Small intestine (tissue), 7 donors: ENCODE measurements around the gene PRSS36. TPM values are rescaled to one million over a fixed set of nuclear protein-coding genes. Genes with fewer than 3 reads are reported as not detected.

ENCODE experiments used
- DNase-seq, 2 donors: peaks; one replicate each; pipeline versions ENCODE4 v3.0.0 to v3.0.0-alpha.2; 2013
- FAIRE-seq: peaks from 2 replicates; lab custom pipeline; 2012; peaks lifted over from hg19 to GRCh38; lab: Jason Lieb, UNC
- H3K27ac ChIP-seq, 3 donors: one replicate each; pipeline ENCODE4 v1.5.1; 2013; ENCODE audit warnings: low read length in 2 of 3, mild to moderate bottlenecking in 2 of 3, control low read depth in 1 of 3, inconsistent platforms in 1 of 3, low read depth in 1 of 3, moderate library complexity in 1 of 3
- H3K27me3 ChIP-seq, 3 donors: one replicate each; pipeline ENCODE4 v1.6.1; 2013; ENCODE audit warnings: low read length in 3 of 3, inconsistent platforms in 1 of 3; ENCODE audit not compliant: control insufficient read depth in 3 of 3, insufficient read depth in 3 of 3
- H3K36me3 ChIP-seq, 3 donors: one replicate each; pipeline ENCODE4 v1.6.1; 2013; ENCODE audit warnings: low read length in 3 of 3, inconsistent platforms in 1 of 3, low read depth in 1 of 3, mild to moderate bottlenecking in 1 of 3, moderate library complexity in 1 of 3; ENCODE audit not compliant: control insufficient read depth in 3 of 3, insufficient read depth in 2 of 3
- H3K4me1 ChIP-seq, 3 donors: one replicate each; pipeline ENCODE4 v1.6.1; 2013; ENCODE audit warnings: low read length in 2 of 3, inconsistent platforms in 1 of 3, low read depth in 1 of 3, mild to moderate bottlenecking in 1 of 3, moderate library complexity in 1 of 3; ENCODE audit not compliant: control insufficient read depth in 3 of 3, insufficient read depth in 2 of 3
- H3K4me3 ChIP-seq, 3 donors: one replicate each; pipeline ENCODE4 v1.5.1; 2013; ENCODE audit warnings: low read length in 3 of 3, control low read depth in 1 of 3, inconsistent platforms in 1 of 3, low read depth in 1 of 3, mild to moderate bottlenecking in 1 of 3, moderate library complexity in 1 of 3
- H3K9me3 ChIP-seq, 2 donors: one replicate each; pipeline ENCODE4 v1.6.1; 2013; ENCODE audit warnings: low read depth in 1 of 2, low read length in 1 of 2; ENCODE audit not compliant: control insufficient read depth in 2 of 2, insufficient read depth in 1 of 2
- WGBS, 3 donors: extraction: QIAGEN DNeasy Blood & Tissue Kit; methylation state at CpG; one replicate each; pipeline ENCODE4 v1.1.7; 2013; 5-methylcytosine and 5-hydroxymethylcytosine counted together
- polyA plus RNA-seq, 4 donors: library from polyadenylated mRNA; stranded (reverse) in 3 of 4; unstranded in 1 of 4; fragments of 200-250 nt in 3 of 4; fragments of 120-200 nt in 1 of 4; gene quantifications; one replicate each; pipeline versions ENCODE4 v1.2.1 to v1.2.3, GENCODE V29; 2013
- donor health status: healthy with polysubstance abuse.
- donor health status: control.
- donor health status: control.
- donor health status: Bipolar disorder and iron deficiency.
- donor health status: healthy.

The PRSS36 gene
- polyA plus RNA-seq, 4 donors, result 2.5 to 19.2 (median 8.1) TPM

DNA sequence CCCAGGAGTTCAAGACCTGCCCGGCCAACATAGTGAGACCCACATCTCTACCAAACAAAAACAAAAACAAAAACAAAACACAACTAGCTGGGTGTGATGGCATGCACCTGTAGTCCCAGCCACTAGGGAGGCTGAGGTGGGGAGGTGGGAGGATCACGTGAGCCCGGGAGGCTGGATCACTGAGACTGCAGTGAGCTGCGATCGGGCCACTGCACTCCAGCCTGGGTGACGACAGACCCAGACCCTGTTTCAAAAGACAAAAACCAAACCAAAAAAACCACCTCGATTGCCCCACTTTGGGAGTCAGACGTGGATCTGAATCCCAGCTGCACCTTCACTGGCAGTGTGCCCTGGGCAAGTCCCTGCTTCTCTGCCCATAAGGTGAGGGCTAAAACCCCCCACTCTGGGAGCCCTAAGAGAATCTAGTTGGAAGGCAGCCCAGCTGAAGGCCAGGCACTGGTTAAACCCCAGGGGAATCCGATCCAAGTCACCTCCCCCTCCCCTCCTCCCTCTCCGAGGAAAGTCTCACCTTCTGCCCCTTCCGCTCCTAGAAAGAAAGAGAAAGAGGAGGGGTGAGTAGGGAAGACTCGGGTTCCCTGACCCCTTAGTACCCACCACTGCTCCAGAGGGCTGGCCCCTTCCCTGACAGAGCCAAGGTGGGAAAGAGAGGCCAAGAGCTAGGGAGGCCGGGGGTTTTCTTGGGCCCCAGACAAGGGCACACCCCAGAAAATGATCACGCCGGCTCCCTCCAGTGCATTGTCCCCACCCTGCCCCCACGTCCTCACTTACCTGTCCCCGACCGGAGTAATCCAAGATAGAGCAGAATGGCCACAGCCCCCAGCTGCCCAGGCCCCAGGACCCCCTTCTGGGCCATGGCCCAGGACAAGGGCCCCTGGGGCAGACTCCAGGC, 15.0 kb downstream of the PRSS36 start:
- no peaks in the 10 kb centered on the region for H3K9me3 ChIP-seq
- peak overlapping the region; percentile 51 to 94 (median 94) for H3K4me3 ChIP-seq
- FAIRE-seq (no peak), DNase-seq (peak; percentile 81 to 82)
- WGBS, 3 donors, result 6 to 26% (median 20%) methylated on average over 17 to 18 of the region's 18 CpGs
- no peaks in the 10 kb centered on the region for H3K27me3 ChIP-seq
- peaks cover 0 to 48% (median 0%) of the 10 kb centered on the region in 3 donors for H3K36me3 ChIP-seq
- peak overlapping the region; percentile 90 to 98 (median 94) for H3K27ac ChIP-seq
- peaks cover 0 to 68% (median 8%) of the 10 kb centered on the region in 3 donors for H3K4me1 ChIP-seq

DNA sequence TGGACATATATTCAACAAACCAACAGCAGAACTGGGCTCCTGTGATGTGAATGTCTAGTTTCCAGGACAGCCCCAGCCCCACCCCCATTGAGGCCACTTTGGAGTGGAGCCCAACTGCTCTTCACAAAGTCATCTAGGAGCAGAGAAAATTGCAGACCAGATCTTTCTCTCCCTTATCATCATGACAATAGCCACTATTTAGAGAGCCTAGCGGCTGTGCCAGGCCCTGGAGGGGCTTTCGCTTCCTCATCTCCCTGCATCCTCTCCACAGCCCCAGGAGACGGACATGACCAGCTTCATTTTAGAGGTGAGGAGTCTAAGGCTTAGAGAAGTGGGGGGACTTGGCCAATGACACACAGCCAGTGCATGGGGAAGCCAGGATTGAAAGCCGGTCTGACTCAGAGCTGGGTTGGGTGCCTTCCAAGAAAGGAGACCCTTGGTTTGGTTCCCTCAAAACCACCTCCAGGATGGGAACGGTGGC, 15.7 kb downstream of the PRSS36 start:
- Histone ChIP-seq H3K4me1 (peaks cover 0 to 71% (median 8%) of the 10 kb centered on the region in 3 donors), H3K9me3 (no peaks in the 10 kb centered on the region), H3K27ac (peak overlapping the region; percentile 90 to 98 (median 94)), H3K4me3 (peak overlapping the region in 2 of 3 donors; percentile 94), H3K36me3 (peaks cover 0 to 56% (median 0%) of the 10 kb centered on the region in 3 donors), H3K27me3 (no peaks in the 10 kb centered on the region)
- peak; percentile 20 to 40 for DNase-seq
- WGBS, 3 donors, result 13 to 38% (median 30%) methylated on average over 5 of the region's 5 CpGs
- FAIRE-seq, result no peak

GRCh38 chr16:31133046-31133501, 16.8 kb downstream of the PRSS36 start:
- Histone ChIP-seq H3K36me3 (peaks cover 0 to 59% (median 0%) of the 10 kb centered on the region in 3 donors), H3K4me1 (peaks cover under 1 to 73% (median 11%) of the 10 kb centered on the region in 3 donors), H3K4me3 (peak overlapping the region in 2 of 3 donors; percentile 94), H3K9me3 (no peaks in the 10 kb centered on the region), H3K27me3 (no peaks in the 10 kb centered on the region), H3K27ac (peak overlapping the region; percentile 90 to 98 (median 94))
- FAIRE-seq, result no peak
- 50 to 79% (median 56%) methylated on average over 5 to 6 of the region's 6 CpGs for WGBS, 3 donors
- peak in 1 of 2 donors; percentile 10 for DNase-seq

DNA sequence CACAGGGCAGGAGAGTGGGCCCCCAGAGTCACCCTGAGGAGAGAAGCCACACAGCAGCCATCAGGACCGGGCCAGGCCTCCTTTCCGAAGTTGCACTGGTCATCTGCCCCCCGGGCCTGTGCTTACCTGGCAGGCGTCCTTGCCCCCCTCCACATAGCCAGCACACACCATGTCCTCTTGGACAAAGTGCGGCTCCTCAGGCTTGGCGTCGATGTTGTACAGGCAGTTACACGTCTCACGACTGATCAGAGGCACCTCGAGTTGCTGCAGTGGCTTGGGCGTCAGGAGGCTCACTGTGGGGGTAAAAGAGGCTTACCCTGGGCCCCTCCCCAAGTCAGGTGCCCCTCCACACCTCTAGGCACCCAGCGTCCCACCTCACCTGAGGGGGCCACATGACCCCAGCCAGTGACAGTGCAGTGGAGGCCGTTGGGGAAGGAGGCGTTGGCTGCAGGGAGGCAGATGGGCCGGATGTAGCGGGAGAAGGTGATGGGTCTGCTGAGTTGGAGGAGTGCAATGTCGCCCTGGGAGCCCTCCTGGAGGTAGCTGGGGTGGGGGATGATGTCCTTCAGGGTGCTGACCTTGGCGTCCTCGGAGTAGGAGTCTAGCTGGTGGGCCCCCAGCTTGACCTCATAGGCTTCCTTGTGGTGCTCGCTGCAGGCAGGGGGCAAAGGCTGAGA, 17.4 kb downstream of the PRSS36 start:
- WGBS, 3 donors, result 23 to 66% (median 49%) methylated on average over 19 to 20 of the region's 20 CpGs
- FAIRE-seq (no peak), DNase-seq (peak; percentile 26 to 29)
- Histone ChIP-seq H3K4me3 (peak overlapping the region in 1 of 3 donors; percentile 94), H3K4me1 (peaks cover 4 to 76% (median 13%) of the 10 kb centered on the region in 3 donors), H3K9me3 (no peaks in the 10 kb centered on the region), H3K27ac (peak overlapping the region; percentile 90 to 98 (median 94)), H3K27me3 (no peaks in the 10 kb centered on the region), H3K36me3 (peaks cover 0 to 65% (median 0%) of the 10 kb centered on the region in 3 donors)

GRCh38 chr16:31131841-31132271, 18.0 kb downstream of the PRSS36 start:
- WGBS, 3 donors, result 29 to 58% (median 39%) methylated on average over 5 of the region's 5 CpGs
- H3K27me3 ChIP-seq, result no peaks in the 10 kb centered on the region
- peaks cover 4 to 79% (median 13%) of the 10 kb centered on the region in 3 donors for H3K4me1 ChIP-seq
- peak; percentile 94 to 99 for DNase-seq
- H3K4me3 ChIP-seq, result no peak overlapping the region
- no peak for FAIRE-seq
- H3K9me3 ChIP-seq, result no peaks in the 10 kb centered on the region
- H3K36me3 ChIP-seq, result peaks cover 0 to 71% (median 0%) of the 10 kb centered on the region in 3 donors
- H3K27ac ChIP-seq, result peak overlapping the region; percentile 90 to 98 (median 94)

GRCh38 chr16:31131416-31131815, 18.4 kb downstream of the PRSS36 start:
- Histone ChIP-seq H3K4me3 (peak overlapping the region in 2 of 3 donors; percentile 4 to 27), H3K36me3 (peaks cover 0 to 74% (median 0%) of the 10 kb centered on the region in 3 donors), H3K4me1 (peaks cover 4 to 74% (median 13%) of the 10 kb centered on the region in 3 donors), H3K27me3 (no peaks in the 10 kb centered on the region), H3K27ac (peak overlapping the region; percentile 90 to 98 (median 94)), H3K9me3 (no peaks in the 10 kb centered on the region)
- FAIRE-seq (no peak), DNase-seq (no peak)
- WGBS, 3 donors, result 37 to 64% (median 45%) methylated on average over 11 of the region's 11 CpGs

DNA sequence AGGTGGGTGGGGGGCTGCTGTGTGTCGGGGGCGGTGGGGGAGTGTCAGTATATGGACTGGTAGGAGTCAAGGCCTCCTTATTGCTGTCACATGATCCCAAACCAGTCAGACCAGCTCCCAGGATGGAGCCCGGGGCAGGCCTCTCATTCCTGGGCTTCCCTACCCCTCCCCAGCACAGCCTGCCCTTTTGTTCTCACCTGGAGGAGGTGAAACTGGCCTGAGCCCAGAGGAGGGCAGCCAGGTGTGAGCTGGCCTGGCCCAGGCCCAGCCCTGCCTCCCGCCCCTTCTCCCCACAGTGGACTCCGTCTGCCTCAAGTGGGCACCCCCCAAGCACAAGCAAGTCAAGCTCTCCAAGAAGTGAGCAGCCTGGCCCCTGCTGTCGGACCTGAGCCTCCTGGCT, 19.0 kb downstream of the PRSS36 start:
- H3K9me3 ChIP-seq, result no peaks in the 10 kb centered on the region
- peak overlapping the region; percentile 90 to 98 (median 94) for H3K27ac ChIP-seq
- DNase-seq (peak; percentile 94 to 97), FAIRE-seq (no peak)
- no peaks in the 10 kb centered on the region for H3K27me3 ChIP-seq
- H3K36me3 ChIP-seq, result peaks cover 0 to 78% (median 0%) of the 10 kb centered on the region in 3 donors
- H3K4me1 ChIP-seq, result peaks cover 4 to 69% (median 13%) of the 10 kb centered on the region in 3 donors
- 22 to 49% (median 36%) methylated on average over 5 to 6 of the region's 6 CpGs for WGBS, 3 donors
- peak overlapping the region in 1 of 3 donors; percentile 27 for H3K4me3 ChIP-seq
